Stimulated activated CD4-positive, alpha-beta T cell treated with anti-CD3 and anti-CD28 coated beads, Interleukin-2, amount 100 ng/mL, for 4 hours (primary cell): ENCODE data around the gene PLEKHG7.
"Not testable (repeated sequence)": the region's sequence is repeated elsewhere in the genome, so short reads cannot be mapped to it uniquely, and the experiment has no call there.

ENCODE experiments used
- DNase-seq: peaks from one replicate; pipeline ENCODE4 v3.0.0-alpha.2; 2020; ENCODE audit warnings: low read depth

Gene PLEKHG7

GRCh38 chr12:92702754-92703679, at the start of gene PLEKHG7:
TSS of gene PLEKHG7 (plus strand) at chr12:92702989. CDS start at chr12:92706632, 3,643 bp downstream.
- DNase-seq: no peak

GRCh38 chr12:92654256-92654655, 48.5 kb upstream of the PLEKHG7 start:
- DNase-seq: not testable (repeated sequence)

- no peak for DNase-seq
Measured at GRCh38 chr12:92654929-92655328, 47.9 kb upstream of the PLEKHG7 start.

GRCh38 chr12:92656911-92657310, 45.9 kb upstream of the PLEKHG7 start:
- no peak for DNase-seq

GRCh38 chr12:92657770-92658169, 45.0 kb upstream of the PLEKHG7 start:
- no peak for DNase-seq

- no peak for DNase-seq
Measured at GRCh38 chr12:92658611-92659010, 44.2 kb upstream of the PLEKHG7 start.

GRCh38 chr12:92661269-92661668, 41.5 kb upstream of the PLEKHG7 start:
- DNase-seq: no peak

GRCh38 chr12:92665496-92665895, 37.3 kb upstream of the PLEKHG7 start:
- DNase-seq: no peak

- no peak for DNase-seq
Measured at GRCh38 chr12:92668739-92669138, 34.0 kb upstream of the PLEKHG7 start.

GRCh38 chr12:92671524-92671923, 31.3 kb upstream of the PLEKHG7 start:
- not testable (repeated sequence) for DNase-seq

GRCh38 chr12:92673756-92674155, 29.0 kb upstream of the PLEKHG7 start:
- DNase-seq: no peak

GRCh38 chr12:92674500-92674899, 28.3 kb upstream of the PLEKHG7 start:
- DNase-seq: no peak

GRCh38 chr12:92675092-92675865, 27.5 kb upstream of the PLEKHG7 start:
- no peak for DNase-seq

GRCh38 chr12:92676710-92677109, 26.1 kb upstream of the PLEKHG7 start:
- DNase-seq: no peak

- DNase-seq: no peak
Measured at GRCh38 chr12:92690601-92691000, 12.2 kb upstream of the PLEKHG7 start.

- DNase-seq: no peak
Measured at GRCh38 chr12:92695056-92695455, 7.7 kb upstream of the PLEKHG7 start.

- no peak for DNase-seq
Measured at GRCh38 chr12:92695577-92695976, 7.2 kb upstream of the PLEKHG7 start.

GRCh38 chr12:92696216-92696615, 6.6 kb upstream of the PLEKHG7 start:
- no peak for DNase-seq

GRCh38 chr12:92698474-92698873, 4.3 kb upstream of the PLEKHG7 start:
- no peak for DNase-seq

- no peak for DNase-seq
Measured at GRCh38 chr12:92701441-92701840, 1.3 kb upstream of the PLEKHG7 start.

- no peak for DNase-seq
Measured at GRCh38 chr12:92703786-92704185, 997 bp downstream of the PLEKHG7 start.

- DNase-seq: no peak
Measured at GRCh38 chr12:92706594-92706993, 3.8 kb downstream of the PLEKHG7 start.

GRCh38 chr12:92707926-92708325, 5.1 kb downstream of the PLEKHG7 start:
- no peak for DNase-seq
